ENCODE results near the gene SH3TC2. TPM values are rescaled to one million over a fixed set of nuclear protein-coding genes. Genes with fewer than 3 reads are reported as not detected.

Gene SH3TC2
- total and polyA plus RNA-seq, 2 of the 4 experiments (the other 2 are of a cell fraction): 3.4 to 7.9 TPM

- intact Hi-C loops (cut with micrococcal nuclease): no loop called here
- peak overlapping the region; percentile 18; the same call in 1 of the 2 replicates for H3K9ac ChIP-seq (ENCODE audit: low read depth, low read length)
- no TSS peak for BruUV-seq (replicated peaks)
- CTCF ChIA-PET: interaction anchor here (0.9 to 1.1 kb wide), 2 partner anchors 15 to 62 kb away, joined by 3 to 5 read pairs; no protein-coding TSS in a partner anchor
- peaks cover 17% of the 10 kb centered on the region for H3K9me1 ChIP-seq (ENCODE audit: insufficient read depth, low read length)
- no peaks in the 10 kb centered on the region for H3K79me1 ChIP-seq (ENCODE audit: low read depth in 1 of 2, low read length in 2 of 2)
- POLR2A ChIA-PET (ENCODE audit: unreplicated experiment): no interaction called here
- peak overlapping the region; percentile 77 for H3K23ac ChIP-seq (ENCODE audit: low read depth, low read length)
- H3K4me1 ChIP-seq (ENCODE audit: control insufficient read depth, insufficient read depth, low read length): peaks cover 25% of the 10 kb centered on the region
- peak overlapping the region; percentile 99 for H2BK120ac ChIP-seq (ENCODE audit: low read depth, low read length)
- H3K14ac ChIP-seq (replicated peaks; ENCODE audit: low read depth, low read length): peak overlapping the region; percentile 66
- peak; percentile 86 for ATAC-seq (ENCODE audit: low read depth)
- peak; percentile 89 for DNase-seq
- H3K4me2 ChIP-seq (ENCODE audit: low read depth, low read length): peak overlapping the region; percentile 53
- no peak overlapping the region for H3K4me3 ChIP-seq (ENCODE audit: insufficient read depth, low read depth, low read length)
- peak overlapping the region; percentile 97 for H2BK20ac ChIP-seq (ENCODE audit: low read depth, low read length)
- peak overlapping the region; percentile 93 for H2BK15ac ChIP-seq (ENCODE audit: low read depth, low read length)
- peak overlapping the region; percentile 27 for H4K5ac ChIP-seq (ENCODE audit: low read depth, low read length)
- H3K56ac ChIP-seq (ENCODE audit: extremely low read depth, insufficient read depth, low read length): peak overlapping the region; percentile 60
- in situ Hi-C loops (cut with MboI; ENCODE audit: low sequenced_read_pairs): no loop called here
- TF ChIP-seq USF2 (IDR thresholded peaks at IDR 0.05; ENCODE audit: low read depth, low read length): no peak
- TF ChIP-seq RFX5 (IDR thresholded peaks at IDR 0.05; ENCODE audit: low read depth, low read length): no peak
- TF ChIP-seq NFE2L2 (IDR thresholded peaks at IDR 0.05; ENCODE audit: low read depth, low read length): peak; percentile 50
- no peak for TF ChIP-seq RAD21 (IDR thresholded peaks at IDR 0.05; ENCODE audit: low read length)
- no peak for TF ChIP-seq SMC3 (IDR thresholded peaks at IDR 0.05; ENCODE audit: low read depth, low read length)
- 0 out of 2 replicates have a peak, but pooled peaks have one; percentile 2 for TF ChIP-seq CTCF (conservative IDR thresholded peaks at IDR 0.05; ENCODE audit: low read depth, low read length)
- peak; percentile 37; the same call in 1 of the 2 replicates for TF ChIP-seq CEBPB (IDR thresholded peaks at IDR 0.05; ENCODE audit: low read depth, low read length)
- no peak for TF ChIP-seq CHD1 (IDR thresholded peaks at IDR 0.05; ENCODE audit: low read depth, low read length)
- TF ChIP-seq FOS (IDR thresholded peaks at IDR 0.05; ENCODE audit: low read depth, low read length): peak; percentile 85
- no peak for TF ChIP-seq POLR2A (IDR thresholded peaks at IDR 0.05; ENCODE audit: low read depth, low read length)
- TF ChIP-seq MXI1 (IDR thresholded peaks at IDR 0.05; ENCODE audit: borderline replicate concordance, low read depth, low read length): no peak
- H4K8ac ChIP-seq (ENCODE audit: low read depth in 2 of 2, low read length in 2 of 2): peak overlapping the region; percentile 87 to 95
- H2AFZ ChIP-seq (replicated peaks; ENCODE audit: low read length, poor library complexity): peak overlapping the region; percentile 25
- no peaks in the 10 kb centered on the region for H3K36me3 ChIP-seq (ENCODE audit: control insufficient read depth, insufficient read depth, low read length)
- no peaks in the 10 kb centered on the region for H3K27me3 ChIP-seq (ENCODE audit: control insufficient read depth, insufficient read depth, low read length)
- peak overlapping the region; percentile 84 for H2AK9ac ChIP-seq (replicated peaks; ENCODE audit: low read depth, low read length, poor library complexity)
- dilution Hi-C loops (cut with HindIII; ENCODE audit: low sequenced_read_pairs, unreplicated experiment): no loop called here
- peak overlapping the region; percentile 77 for H3K18ac ChIP-seq (ENCODE audit: low read depth, low read length)
- H4K91ac ChIP-seq (ENCODE audit: insufficient read depth, low read depth, low read length): peak overlapping the region; percentile 96
- peak overlapping the region; percentile 79 for H2BK5ac ChIP-seq (ENCODE audit: low read depth, low read length, poor library complexity, severe bottlenecking)
- no peaks in the 10 kb centered on the region for H4K20me1 ChIP-seq (ENCODE audit: insufficient read depth, low read length)
- H3K27ac ChIP-seq (ENCODE audit: insufficient read depth, low read length): peak overlapping the region; percentile 79
- WGBS, 2 experiments (ENCODE audit: extremely low coverage in 2 of 2, insufficient read length in 1 of 2): no CpG with 5 or more reads among the region's 7 CpGs
- no peaks in the 10 kb centered on the region for H3K9me3 ChIP-seq (ENCODE audit: control insufficient read depth, insufficient read depth, low read length)
- peak overlapping the region; percentile 97 for H3K4ac ChIP-seq (ENCODE audit: low read depth, low read length)
- H2AK5ac ChIP-seq (ENCODE audit: low read depth, low read length): peak overlapping the region; percentile 94
Measured at GRCh38 chr5:148972974-148973374, 89.9 kb downstream of the SH3TC2 start.

Measured in IMR-90 (cell line).